Endothelial cell of umbilical vein (primary cell): ENCODE results near the gene IL31RA. TPM values are rescaled to one million over a fixed set of nuclear protein-coding genes. Genes with fewer than 3 reads are reported as not detected.

Experiments used
- BruUV-seq: library from RNA; stranded (reverse); fragments of 400-500 nt; replicated peaks from 2 replicates; lab custom pipeline; 2021; lab: Mats Ljungman, UMichigan
- CTCF ChIA-PET: fragments of 300-600, 350-600 bp; sonication (Branson Sonifier 250); formaldehyde crosslinking; loops from one replicate; lab custom pipeline; 2021; ENCODE audit warnings: antibody characterized with exemption, inconsistent platforms; lab: Charles Lee
- POLR2A ChIA-PET: fragments of 300-600, 350-600 bp; sonication (Branson Sonifier 250); formaldehyde crosslinking; loops from one replicate; lab custom pipeline; 2021; ENCODE audit warnings: antibody characterized with exemption, inconsistent platforms; lab: Charles Lee
- DNase-seq: peaks from one replicate; pipeline ENCODE4 v3.0.0-alpha.2; 2011; ENCODE audit warnings: low read depth, low spot score
- FAIRE-seq: peaks from 2 replicates; lab custom pipeline; 2011; peaks lifted over from hg19 to GRCh38; lab: Jason Lieb, UNC
- H2AFZ ChIP-seq: 2 replicates; pipeline ENCODE4 v1.6.0; 2012; ENCODE audit warnings: low read depth, low read length, control low read depth, inconsistent platforms
- H3K27ac ChIP-seq: 2 replicates; pipeline ENCODE4 v1.5.1; 2011; ENCODE audit warnings: low read depth, mild to moderate bottlenecking, control low read depth, low read length, moderate library complexity; ENCODE audit not compliant: insufficient read depth
- H3K27me3 ChIP-seq, 2 experiments: 2 replicates each; pipeline versions ENCODE4 v1.6.0 to v1.6.1; 2011; ENCODE audit warnings: low read length in 2 of 2, mixed read lengths in 1 of 2; ENCODE audit not compliant: control insufficient read depth in 2 of 2, insufficient read depth in 2 of 2
- H3K36me3 ChIP-seq, 2 experiments: 2 replicates in 1 of 2; 3 replicates in 1 of 2; pipeline ENCODE4 v1.5.1; 2011; ENCODE audit warnings: low read length in 2 of 2, mild to moderate bottlenecking in 1 of 2, moderate library complexity in 1 of 2; ENCODE audit not compliant: control insufficient read depth in 2 of 2, insufficient read depth in 2 of 2; ENCODE audit errors: extremely low read depth in 1 of 2
- H3K4me1 ChIP-seq: 3 replicates; pipeline ENCODE4 v1.5.1; 2011; ENCODE audit warnings: mild to moderate bottlenecking, low read length; ENCODE audit not compliant: control insufficient read depth, insufficient read depth; ENCODE audit errors: extremely low read depth
- H3K4me2 ChIP-seq: 2 replicates; pipeline ENCODE4 v1.6.1; 2011; ENCODE audit warnings: low read length, control low read depth, mixed read lengths; ENCODE audit not compliant: insufficient read depth
- H3K4me3 ChIP-seq, 3 experiments: fragments of 200-600 bp in 1 of 3; sonication (generic), shearing (Covaris generic) in 1 of 3; replicated peaks in 1 of 3; 2 replicates each; pipeline ENCODE4 v1.5.1; 2011 to 2016; ENCODE audit warnings: control low read depth in 3 of 3, low read length in 3 of 3, mild to moderate bottlenecking in 2 of 3, inconsistent platforms in 1 of 3, low read depth in 1 of 3, moderate library complexity in 1 of 3; ENCODE audit not compliant: insufficient read depth in 1 of 3
- H3K79me2 ChIP-seq: 2 replicates; pipeline ENCODE4 v1.6.0; 2012; ENCODE audit warnings: low read length, inconsistent platforms; ENCODE audit not compliant: control insufficient read depth, insufficient read depth
- H3K9ac ChIP-seq: replicated peaks from 2 replicates; pipeline ENCODE3; 2011; ENCODE audit warnings: low read length, control low read depth; ENCODE audit not compliant: insufficient read depth; ENCODE audit errors: extremely low read depth
- H3K9me1 ChIP-seq: replicated peaks from 3 replicates; pipeline ENCODE4 v1.6.0; 2011; ENCODE audit warnings: mild to moderate bottlenecking, low read length; ENCODE audit not compliant: control insufficient read depth, insufficient read depth; ENCODE audit errors: extremely low read depth
- H3K9me3 ChIP-seq: replicated peaks from 2 replicates; pipeline ENCODE4 v1.5.1; 2012; ENCODE audit warnings: low read length, inconsistent platforms; ENCODE audit not compliant: control insufficient read depth, insufficient read depth
- H4K20me1 ChIP-seq: replicated peaks from 2 replicates; pipeline ENCODE3; 2011; ENCODE audit warnings: mild to moderate bottlenecking, low read length; ENCODE audit not compliant: control insufficient read depth, insufficient read depth; ENCODE audit errors: extremely low read depth
- CTCF ChIP-seq, 2 donors: IDR thresholded peaks; 1 replicate in 1 of 2; 2 replicates in 1 of 2; pipeline ENCODE4 v1.5.1; 2011; ENCODE audit warnings: low read length in 2 of 2, mild to moderate bottlenecking in 2 of 2, moderate library complexity in 2 of 2, control low read depth in 1 of 2, inconsistent platforms in 1 of 2, low read depth in 1 of 2; ENCODE audit not compliant: insufficient read depth in 1 of 2; ENCODE audit errors: extremely low read depth in 1 of 2
- EZH2 ChIP-seq: IDR thresholded peaks from 2 replicates; pipeline ENCODE4 v1.6.1; 2012; ENCODE audit warnings: borderline replicate concordance, low read depth, mild to moderate bottlenecking, moderate library complexity, low read length, inconsistent platforms; ENCODE audit not compliant: severe bottlenecking
- FOS ChIP-seq: IDR thresholded peaks from 2 replicates; pipeline ENCODE4 v1.6.1; 2011; ENCODE audit warnings: mild to moderate bottlenecking, low read length, moderate library complexity, borderline replicate concordance; ENCODE audit not compliant: insufficient read depth
- GATA2 ChIP-seq: IDR thresholded peaks from 2 replicates; pipeline ENCODE4 v1.7.0; 2011; ENCODE audit warnings: low read depth, mild to moderate bottlenecking, moderate library complexity, mixed read lengths, low read length; ENCODE audit not compliant: insufficient read length, insufficient read depth
- JUN ChIP-seq: IDR thresholded peaks from 2 replicates; pipeline ENCODE4 v1.6.1; 2011; ENCODE audit warnings: borderline replicate concordance, low read depth; ENCODE audit not compliant: insufficient read length, insufficient read depth
- MAX ChIP-seq: IDR thresholded peaks from 2 replicates; pipeline ENCODE4 v1.6.1; 2011; ENCODE audit not compliant: insufficient read depth, insufficient read length
- MYC ChIP-seq: IDR thresholded peaks from one replicate; pipeline ENCODE4 v1.6.1; 2011; ENCODE audit warnings: mild to moderate bottlenecking, low read depth, low read length
- POLR2A ChIP-seq: IDR thresholded peaks from 2 replicates; pipeline ENCODE4 v1.6.1; 2012; ENCODE audit warnings: low read depth, mild to moderate bottlenecking, control low read depth, low read length
- POLR2AphosphoS5 ChIP-seq: IDR thresholded peaks from 2 replicates; pipeline ENCODE4 v1.6.1; 2012; ENCODE audit warnings: low read depth, mild to moderate bottlenecking, control low read depth, low read length, moderate library complexity; ENCODE audit not compliant: insufficient read depth
- dilution Hi-C: fragments of 300-500 bp; cut with MboI; formaldehyde crosslinking; loops from one replicate; pipeline ENCODE4 v1.15.0; 2019; ENCODE audit warnings: low sequenced_read_pairs; ENCODE audit not compliant: extremely low pct_ligation_motif_present
- intact Hi-C: fragments of 100-400 bp; cut with micrococcal nuclease; formaldehyde crosslinking; loops from one replicate; pipeline ENCODE4 v1.10.0; 2022
- polyA plus RNA-seq, 4 experiments: library from polyadenylated mRNA; depleted of rRNA in 3 of 4; stranded (reverse) in 3 of 4; unstranded in 1 of 4; fragments of >200 nt; gene quantifications; 2 replicates each; pipeline versions ENCODE4 v1.2.1 to v1.2.3, GENCODE V29; 2011 to 2012; ENCODE audit warnings: missing spikeins in 1 of 4
- total RNA-seq: library from RNA; stranded (reverse); gene quantifications from 2 replicates; pipeline ENCODE4 v1.2.3, GENCODE V29; 2021

Gene IL31RA
- total and polyA plus RNA-seq, 2 donors (not counting 3 experiments of a cell fraction or from before 2014, with no cell fraction given), result 0.14 to 0.75 TPM

- ChIA-PET CTCF (no interaction called here), POLR2A (no interaction called here)
- Histone ChIP-seq H3K36me3 (no peaks in the 10 kb centered on the region), H2AFZ (no peak overlapping the region), H3K27ac (no peak overlapping the region), H3K9me3 (no peaks in the 10 kb centered on the region), H3K4me3 (no peak overlapping the region), H3K4me2 (no peak overlapping the region), H3K27me3 (no peaks in the 10 kb centered on the region), H3K79me2 (no peaks in the 10 kb centered on the region), H3K4me1 (peaks cover 19% of the 10 kb centered on the region), H4K20me1 (no peaks in the 10 kb centered on the region), H3K9ac (no peak overlapping the region), H3K9me1 (no peaks in the 10 kb centered on the region)
- DNase-seq (no peak), FAIRE-seq (no peak)
- no TSS peak for BruUV-seq
- intact Hi-C loops, result loop anchor here (5.0 kb wide), 1 partner anchor 155 kb away; the partner anchor contains the start of gene SLC38A9
- dilution Hi-C loops, result no loop called here
- TF ChIP-seq MAX (no peak), EZH2 (no peak), JUN (no peak), FOS (no peak), POLR2AphosphoS5 (no peak), GATA2 (no peak), CTCF (IDR thresholded peaks at IDR 0.05; ENCODE audit: extremely low read depth in 1 of 2, insufficient read depth in 1 of 2, low read depth in 1 of 2, low read length in 2 of 2) (no peak), MYC (no peak), POLR2A (no peak)
These were observed 15.8 kb downstream of the IL31RA start for GRCh38 chr5:55866934-55867333.
